GM19397 (cell line): ENCODE data around the gene NFX1.
"Not testable (repeated sequence)": the region's sequence is repeated elsewhere in the genome, so short reads cannot be mapped to it uniquely, and the experiment has no call there.

Experiments used
- ATAC-seq: cut with Tn5 transposase; IDR thresholded peaks from one replicate; pipeline ENCODE4 v1.9.1; 2021; ENCODE audit warnings: mild to moderate bottlenecking, moderate library complexity; ENCODE audit not compliant: unreplicated experiment

NFX1 gene

GRCh38 chr9:33385979-33386640, 95.8 kb downstream of the NFX1 start:
- ATAC-seq = not testable (repeated sequence)

GRCh38 chr9:33386641-33386996, 96.3 kb downstream of the NFX1 start:
- not testable (repeated sequence) for ATAC-seq

- not testable (repeated sequence) for ATAC-seq
Measured at GRCh38 chr9:33386998-33387397, 96.7 kb downstream of the NFX1 start.

GRCh38 chr9:33388110-33388994, 98.0 kb downstream of the NFX1 start:
- no peak for ATAC-seq

GRCh38 chr9:33391111-33391771, 100.9 kb downstream of the NFX1 start:
- not testable (repeated sequence) for ATAC-seq

GRCh38 chr9:33392591-33393021, 102.3 kb downstream of the NFX1 start:
- not testable (repeated sequence) for ATAC-seq

GRCh38 chr9:33393581-33393980, 103.3 kb downstream of the NFX1 start:
- no peak for ATAC-seq

- ATAC-seq = not testable (repeated sequence)
Measured at GRCh38 chr9:33393986-33394385, 103.7 kb downstream of the NFX1 start.

- ATAC-seq = not testable (repeated sequence)
Measured at GRCh38 chr9:33395159-33395879, 105.0 kb downstream of the NFX1 start.

GRCh38 chr9:33397801-33398200, 107.5 kb downstream of the NFX1 start:
- not testable (repeated sequence) for ATAC-seq

- not testable (repeated sequence) for ATAC-seq
Measured at GRCh38 chr9:33399047-33399446, 108.7 kb downstream of the NFX1 start.

- not testable (repeated sequence) for ATAC-seq
Measured at GRCh38 chr9:33401809-33402208, 111.5 kb downstream of the NFX1 start.

GRCh38 chr9:33402371-33402770, 112.1 kb downstream of the NFX1 start, which contains the start of gene AQP7:
Gene AQP7, minus strand, starts transcription at chr9:33402568. Its CDS starts 1,306 bp downstream, at chr9:33401262.
- ATAC-seq = not testable (repeated sequence)

- no peak for ATAC-seq
Measured at GRCh38 chr9:33403941-33404787, 113.8 kb downstream of the NFX1 start.

- no peak for ATAC-seq
Measured at GRCh38 chr9:33404788-33405362, 114.6 kb downstream of the NFX1 start.

- ATAC-seq = no peak
Measured at GRCh38 chr9:33407061-33407460, 116.7 kb downstream of the NFX1 start.

- ATAC-seq = no peak
Measured at GRCh38 chr9:33408087-33408486, 117.8 kb downstream of the NFX1 start.

GRCh38 chr9:33414268-33414667, 124.0 kb downstream of the NFX1 start:
- no peak for ATAC-seq

- no peak for ATAC-seq
Measured at GRCh38 chr9:33414889-33415500, 124.7 kb downstream of the NFX1 start.
